ENCODE data around the gene ARFGEF3.

GRCh38 chr6:138142806-138143205, 18.9 kb upstream of the ARFGEF3 start:
- TF ChIP-seq, protein P1, sequence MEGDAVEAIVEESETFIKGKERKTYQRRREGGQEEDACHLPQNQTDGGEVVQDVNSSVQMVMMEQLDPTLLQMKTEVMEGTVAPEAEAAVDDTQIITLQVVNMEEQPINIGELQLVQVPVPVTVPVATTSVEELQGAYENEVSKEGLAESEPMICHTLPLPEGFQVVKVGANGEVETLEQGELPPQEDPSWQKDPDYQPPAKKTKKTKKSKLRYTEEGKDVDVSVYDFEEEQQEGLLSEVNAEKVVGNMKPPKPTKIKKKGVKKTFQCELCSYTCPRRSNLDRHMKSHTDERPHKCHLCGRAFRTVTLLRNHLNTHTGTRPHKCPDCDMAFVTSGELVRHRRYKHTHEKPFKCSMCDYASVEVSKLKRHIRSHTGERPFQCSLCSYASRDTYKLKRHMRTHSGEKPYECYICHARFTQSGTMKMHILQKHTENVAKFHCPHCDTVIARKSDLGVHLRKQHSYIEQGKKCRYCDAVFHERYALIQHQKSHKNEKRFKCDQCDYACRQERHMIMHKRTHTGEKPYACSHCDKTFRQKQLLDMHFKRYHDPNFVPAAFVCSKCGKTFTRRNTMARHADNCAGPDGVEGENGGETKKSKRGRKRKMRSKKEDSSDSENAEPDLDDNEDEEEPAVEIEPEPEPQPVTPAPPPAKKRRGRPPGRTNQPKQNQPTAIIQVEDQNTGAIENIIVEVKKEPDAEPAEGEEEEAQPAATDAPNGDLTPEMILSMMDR (conservative IDR thresholded peaks at IDR 0.05 in 1 of 2, IDR thresholded peaks at IDR 0.05 in 1 of 2; ENCODE audit: low read depth in 1 of 2, low read length in 2 of 2): no peak
- no peak for TF ChIP-seq EZH2 (IDR thresholded peaks at IDR 0.05; ENCODE audit: low read length, missing control alignments)
